ENCODE data around the gene KCNG2.

The KCNG2 gene

GRCh38 chr18:79799619-79800370, 2.1 kb downstream of the KCNG2 start:
- no peaks in the 10 kb centered on the region for H3K9me3 ChIP-seq (replicated peaks in 1 of 2; ENCODE audit: control insufficient read depth in 2 of 2, insufficient read depth in 1 of 2, low read depth in 1 of 2, low read length in 2 of 2)
- peak overlapping the region; percentile 86 for H2AK5ac ChIP-seq (ENCODE audit: low read depth, low read length)
- H2BK12ac ChIP-seq (ENCODE audit: low read length) = no peak overlapping the region
- H3K14ac ChIP-seq (ENCODE audit: low read length) = no peak overlapping the region
- 100% methylated on average over 1 of the region's 30 CpGs; no CpG with 5 or more reads in 1 of the 2 donors for WGBS, 2 donors (ENCODE audit: extremely low coverage in 2 of 2, insufficient read length in 2 of 2, insufficient replicate concordance in 1 of 2)
- H3K79me1 ChIP-seq (ENCODE audit: low read depth, low read length) = no peaks in the 10 kb centered on the region
- H3K27ac ChIP-seq (replicated peaks; ENCODE audit: low read length) = no peak overlapping the region
- H3K4ac ChIP-seq (ENCODE audit: low read length) = no peak overlapping the region
- H2BK5ac ChIP-seq (ENCODE audit: low read length) = no peak overlapping the region
- peak overlapping the region; percentile 57 for H3K23ac ChIP-seq (ENCODE audit: low read depth, low read length, poor library complexity)
- peak overlapping the region; percentile 65 for H3K18ac ChIP-seq (ENCODE audit: low read length)
- H3K36me3 ChIP-seq (replicated peaks in 1 of 2; ENCODE audit: control insufficient read depth in 2 of 2, insufficient read depth in 2 of 2, low read length in 2 of 2) = no peaks in the 10 kb centered on the region
- no peak overlapping the region for H2AFZ ChIP-seq (ENCODE audit: low read length)
- no peak overlapping the region for H4K8ac ChIP-seq (ENCODE audit: low read depth, low read length)
- H3K4me2 ChIP-seq (ENCODE audit: insufficient read depth, low read length, poor library complexity, severe bottlenecking) = no peak overlapping the region
- no peak overlapping the region for H2BK15ac ChIP-seq (ENCODE audit: low read length)
- H3K9ac ChIP-seq (ENCODE audit: low read depth, low read length, poor library complexity) = no peak overlapping the region
- H3K4me1 ChIP-seq (ENCODE audit: control insufficient read depth in 2 of 2, insufficient read depth in 1 of 2, low read depth in 1 of 2, low read length in 2 of 2) = peaks cover 0 to 3% of the 10 kb centered on the region in 2 donors
- peaks cover 11 to 88% (median 38%) of the 10 kb centered on the region in 3 experiments for H3K27me3 ChIP-seq (ENCODE audit: control insufficient read depth in 3 of 3, insufficient read depth in 3 of 3, low read depth in 1 of 3, low read length in 3 of 3)
- no peak for DNase-seq (ENCODE audit: low spot score)
- H4K91ac ChIP-seq (ENCODE audit: low read depth, low read length, poor library complexity) = no peak overlapping the region
- H2BK120ac ChIP-seq (ENCODE audit: low read depth, low read length) = no peak overlapping the region
- H3K4me3 ChIP-seq (ENCODE audit: low read length in 2 of 2) = no peak overlapping the region

- no CpG with 5 or more reads among the region's 39 CpGs for WGBS, 2 donors (ENCODE audit: extremely low coverage in 2 of 2, insufficient read length in 2 of 2, insufficient replicate concordance in 1 of 2)
- H3K27me3 ChIP-seq (ENCODE audit: control insufficient read depth in 3 of 3, insufficient read depth in 3 of 3, low read depth in 1 of 3, low read length in 3 of 3) = peaks cover 11 to 86% (median 38%) of the 10 kb centered on the region in 3 experiments
- no peak overlapping the region for H4K91ac ChIP-seq (ENCODE audit: low read depth, low read length, poor library complexity)
- no peak overlapping the region for H2AFZ ChIP-seq (ENCODE audit: low read length)
- peak overlapping the region; percentile 86 for H2AK5ac ChIP-seq (ENCODE audit: low read depth, low read length)
- no peak overlapping the region for H3K4ac ChIP-seq (ENCODE audit: low read length)
- H3K4me3 ChIP-seq (ENCODE audit: low read length in 2 of 2) = no peak overlapping the region
- H3K4me2 ChIP-seq (ENCODE audit: insufficient read depth, low read length, poor library complexity, severe bottlenecking) = no peak overlapping the region
- H2BK5ac ChIP-seq (ENCODE audit: low read length) = no peak overlapping the region
- no peak overlapping the region for H2BK15ac ChIP-seq (ENCODE audit: low read length)
- H3K79me1 ChIP-seq (ENCODE audit: low read depth, low read length) = no peaks in the 10 kb centered on the region
- no peak overlapping the region for H3K14ac ChIP-seq (ENCODE audit: low read length)
- no peak overlapping the region for H2BK12ac ChIP-seq (ENCODE audit: low read length)
- H3K18ac ChIP-seq (ENCODE audit: low read length) = peak overlapping the region; percentile 59
- H3K36me3 ChIP-seq (replicated peaks in 1 of 2; ENCODE audit: control insufficient read depth in 2 of 2, insufficient read depth in 2 of 2, low read length in 2 of 2) = no peaks in the 10 kb centered on the region
- no peak overlapping the region for H4K8ac ChIP-seq (ENCODE audit: low read depth, low read length)
- no peak overlapping the region for H3K9ac ChIP-seq (ENCODE audit: low read depth, low read length, poor library complexity)
- no peaks in the 10 kb centered on the region for H3K9me3 ChIP-seq (replicated peaks in 1 of 2; ENCODE audit: control insufficient read depth in 2 of 2, insufficient read depth in 1 of 2, low read depth in 1 of 2, low read length in 2 of 2)
- no peak overlapping the region for H3K27ac ChIP-seq (replicated peaks; ENCODE audit: low read length)
- peak overlapping the region; percentile 57 for H3K23ac ChIP-seq (ENCODE audit: low read depth, low read length, poor library complexity)
- no peak for DNase-seq (ENCODE audit: low spot score)
- peak overlapping the region; percentile 18 for H2BK120ac ChIP-seq (ENCODE audit: low read depth, low read length)
- peaks cover 0 to 3% of the 10 kb centered on the region in 2 donors for H3K4me1 ChIP-seq (ENCODE audit: control insufficient read depth in 2 of 2, insufficient read depth in 1 of 2, low read depth in 1 of 2, low read length in 2 of 2)
Measured at GRCh38 chr18:79800371-79801180, 2.8 kb downstream of the KCNG2 start.

GRCh38 chr18:79801217-79801616, 3.5 kb downstream of the KCNG2 start:
- Histone ChIP-seq H2AK5ac (ENCODE audit: low read depth, low read length) (no peak overlapping the region), H3K9me3 (replicated peaks in 1 of 2; ENCODE audit: control insufficient read depth in 2 of 2, insufficient read depth in 1 of 2, low read depth in 1 of 2, low read length in 2 of 2) (no peaks in the 10 kb centered on the region), H3K79me1 (ENCODE audit: low read depth, low read length) (no peaks in the 10 kb centered on the region), H2BK12ac (ENCODE audit: low read length) (no peak overlapping the region), H3K9ac (ENCODE audit: low read depth, low read length, poor library complexity) (no peak overlapping the region), H3K18ac (ENCODE audit: low read length) (no peak overlapping the region), H3K4me2 (ENCODE audit: insufficient read depth, low read length, poor library complexity, severe bottlenecking) (no peak overlapping the region), H2BK120ac (ENCODE audit: low read depth, low read length) (no peak overlapping the region), H3K27ac (replicated peaks; ENCODE audit: low read length) (no peak overlapping the region), H3K14ac (ENCODE audit: low read length) (no peak overlapping the region), H3K4me1 (ENCODE audit: control insufficient read depth in 2 of 2, insufficient read depth in 1 of 2, low read depth in 1 of 2, low read length in 2 of 2) (peaks cover 0 to 3% of the 10 kb centered on the region in 2 donors), H2BK15ac (ENCODE audit: low read length) (no peak overlapping the region), H3K4me3 (ENCODE audit: low read length in 2 of 2) (no peak overlapping the region), H4K91ac (ENCODE audit: low read depth, low read length, poor library complexity) (no peak overlapping the region), H3K36me3 (replicated peaks in 1 of 2; ENCODE audit: control insufficient read depth in 2 of 2, insufficient read depth in 2 of 2, low read length in 2 of 2) (no peaks in the 10 kb centered on the region), H3K23ac (ENCODE audit: low read depth, low read length, poor library complexity) (no peak overlapping the region), H3K4ac (ENCODE audit: low read length) (no peak overlapping the region), H4K8ac (ENCODE audit: low read depth, low read length) (no peak overlapping the region), H2AFZ (ENCODE audit: low read length) (no peak overlapping the region), H2BK5ac (ENCODE audit: low read length) (no peak overlapping the region), H3K27me3 (ENCODE audit: control insufficient read depth in 3 of 3, insufficient read depth in 3 of 3, low read depth in 1 of 3, low read length in 3 of 3) (peaks cover 11 to 81% (median 38%) of the 10 kb centered on the region in 3 experiments)
- WGBS, 2 donors (ENCODE audit: extremely low coverage in 2 of 2, insufficient read length in 2 of 2, insufficient replicate concordance in 1 of 2) = no CpG with 5 or more reads among the region's 13 CpGs
- no peak for DNase-seq (ENCODE audit: low spot score)

GRCh38 chr18:79801641-79802040, 3.9 kb downstream of the KCNG2 start:
- H2AK5ac ChIP-seq (ENCODE audit: low read depth, low read length) = no peak overlapping the region
- no peak overlapping the region for H2BK120ac ChIP-seq (ENCODE audit: low read depth, low read length)

More at GRCh38 chr18:79801641-79802040, 3.9 kb downstream of the KCNG2 start:
- no peak overlapping the region for H3K4me3 ChIP-seq (ENCODE audit: low read length in 2 of 2)
- no peak overlapping the region for H2BK15ac ChIP-seq (ENCODE audit: low read length)
- peaks cover 0 to 3% of the 10 kb centered on the region in 2 donors for H3K4me1 ChIP-seq (ENCODE audit: control insufficient read depth in 2 of 2, insufficient read depth in 1 of 2, low read depth in 1 of 2, low read length in 2 of 2)
- no peak overlapping the region for H3K14ac ChIP-seq (ENCODE audit: low read length)
- H3K9me3 ChIP-seq (replicated peaks in 1 of 2; ENCODE audit: control insufficient read depth in 2 of 2, insufficient read depth in 1 of 2, low read depth in 1 of 2, low read length in 2 of 2) = no peaks in the 10 kb centered on the region
- no peak overlapping the region for H3K4ac ChIP-seq (ENCODE audit: low read length)
- no CpG with 5 or more reads among the region's 9 CpGs for WGBS, 2 donors (ENCODE audit: extremely low coverage in 2 of 2, insufficient read length in 2 of 2, insufficient replicate concordance in 1 of 2)
- no peak overlapping the region for H3K9ac ChIP-seq (ENCODE audit: low read depth, low read length, poor library complexity)
- no peak overlapping the region for H2AFZ ChIP-seq (ENCODE audit: low read length)
- H3K36me3 ChIP-seq (replicated peaks in 1 of 2; ENCODE audit: control insufficient read depth in 2 of 2, insufficient read depth in 2 of 2, low read length in 2 of 2) = no peaks in the 10 kb centered on the region
- no peak overlapping the region for H4K91ac ChIP-seq (ENCODE audit: low read depth, low read length, poor library complexity)
- no peak overlapping the region for H3K23ac ChIP-seq (ENCODE audit: low read depth, low read length, poor library complexity)
- no peak overlapping the region for H2BK12ac ChIP-seq (ENCODE audit: low read length)
- H3K79me1 ChIP-seq (ENCODE audit: low read depth, low read length) = no peaks in the 10 kb centered on the region
- H3K27me3 ChIP-seq (ENCODE audit: control insufficient read depth in 3 of 3, insufficient read depth in 3 of 3, low read depth in 1 of 3, low read length in 3 of 3) = peaks cover 11 to 77% (median 35%) of the 10 kb centered on the region in 3 experiments
- H3K18ac ChIP-seq (ENCODE audit: low read length) = no peak overlapping the region
- H3K27ac ChIP-seq (replicated peaks; ENCODE audit: low read length) = no peak overlapping the region
- no peak overlapping the region for H2BK5ac ChIP-seq (ENCODE audit: low read length)
- no peak overlapping the region for H3K4me2 ChIP-seq (ENCODE audit: insufficient read depth, low read length, poor library complexity, severe bottlenecking)
- no peak for DNase-seq (ENCODE audit: low spot score)
- no peak overlapping the region for H4K8ac ChIP-seq (ENCODE audit: low read depth, low read length)

Data from neuronal stem cell (in vitro differentiated cells).